Measurements from ENCODE around the gene MRAS.
"Not testable (repeated sequence)": the region's sequence is repeated elsewhere in the genome, so short reads cannot be mapped to it uniquely, and the experiment has no call there.

The MRAS gene

GRCh38 chr3:138367911-138368310, 19.5 kb downstream of the MRAS start:
- no peak for DNase-seq

- DNase-seq = no peak
These were observed 20.9 kb downstream of the MRAS start for GRCh38 chr3:138369151-138369900.

- DNase-seq = no peak
These were observed 21.9 kb downstream of the MRAS start for GRCh38 chr3:138370321-138370720.

DNA sequence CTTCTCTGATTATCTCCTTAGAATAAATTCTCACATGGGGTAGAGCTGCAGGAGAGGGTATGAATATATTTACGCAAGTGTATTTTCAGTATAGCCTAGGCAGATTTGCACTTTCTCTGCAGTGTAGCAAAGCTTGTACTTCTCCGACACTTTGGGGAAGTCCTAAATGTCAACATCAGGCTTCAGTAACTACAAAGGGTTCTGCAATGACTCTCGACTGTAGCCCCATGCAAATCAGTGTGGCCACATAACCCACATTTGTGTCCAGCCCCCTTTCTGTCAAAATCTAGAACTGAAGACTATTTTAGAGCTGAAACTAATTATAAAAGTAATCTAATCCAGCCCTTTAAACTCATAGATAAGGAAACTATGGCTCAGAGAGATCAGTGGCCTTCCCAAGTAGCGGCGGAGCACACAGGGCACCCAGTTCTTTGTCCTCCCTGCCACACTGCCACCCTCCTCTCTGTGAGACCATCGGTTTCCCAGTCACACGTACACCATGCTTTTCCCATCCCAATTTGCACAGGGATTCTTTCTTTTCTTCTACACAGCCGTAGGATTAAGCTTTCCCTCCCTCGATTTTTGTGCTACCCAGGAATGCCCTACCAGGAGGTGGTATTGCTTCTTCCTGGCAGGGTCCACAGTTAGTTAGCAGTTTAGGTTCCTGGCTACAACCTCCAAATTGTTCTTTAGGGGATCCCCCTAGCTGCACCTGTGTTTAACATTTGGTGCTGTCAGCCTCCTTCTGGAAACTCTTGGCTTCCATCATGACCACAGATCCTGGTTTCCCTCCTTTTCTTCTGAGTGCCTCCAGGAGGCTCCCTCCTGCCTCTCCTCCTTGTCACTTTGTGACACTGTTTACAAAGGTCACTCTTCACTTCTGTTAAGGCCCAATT, 22.9 kb downstream of the MRAS start:
- no peak for DNase-seq

GRCh38 chr3:138373087-138373735, 24.8 kb downstream of the MRAS start:
- no peak for DNase-seq

DNA sequence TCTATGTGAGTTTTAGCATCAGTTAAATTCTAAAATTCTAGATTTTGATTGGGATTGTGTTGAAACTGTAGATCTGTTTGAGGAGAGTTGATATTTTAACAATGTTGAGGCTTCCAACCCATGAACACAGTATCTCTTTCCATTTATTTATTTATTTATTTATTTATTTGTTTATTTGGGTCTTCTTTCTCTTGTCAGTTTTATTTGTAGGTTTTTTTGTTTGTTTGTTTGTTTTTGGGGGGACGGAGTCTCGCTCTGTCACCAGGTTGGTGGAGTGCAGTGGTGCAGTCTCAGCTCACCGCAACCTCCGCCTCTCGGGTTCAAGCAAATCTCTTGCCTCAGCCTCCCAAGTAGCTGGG, 25.3 kb downstream of the MRAS start:
- no peak for DNase-seq

DNA sequence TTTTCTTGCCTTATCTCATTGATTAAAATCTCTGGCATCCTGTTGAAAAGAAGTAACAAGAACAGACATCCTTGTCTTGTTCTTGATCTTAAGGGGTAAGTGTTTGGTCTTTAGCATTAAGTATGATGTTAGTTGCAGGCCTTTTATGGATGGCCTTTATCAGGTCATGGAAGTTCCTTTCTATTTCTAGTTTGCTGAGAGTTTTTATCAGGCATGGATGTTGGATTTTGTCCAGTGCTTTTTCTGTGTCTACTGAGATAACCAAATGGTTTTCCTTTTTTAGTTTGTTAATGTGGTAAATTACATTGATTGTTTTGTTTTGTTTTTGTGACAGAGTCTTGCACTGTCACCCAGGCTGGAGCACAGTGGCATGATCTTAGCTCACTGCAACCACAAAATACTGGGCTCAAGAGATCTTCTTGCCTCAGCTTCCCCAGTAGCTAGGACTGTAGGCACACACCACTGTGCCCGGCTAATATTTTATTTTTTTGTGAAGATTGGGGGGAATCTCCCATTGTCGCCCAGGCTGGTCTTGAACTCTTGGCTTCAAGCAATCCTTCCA, 26.3 kb downstream of the MRAS start:
- DNase-seq = no peak

DNA sequence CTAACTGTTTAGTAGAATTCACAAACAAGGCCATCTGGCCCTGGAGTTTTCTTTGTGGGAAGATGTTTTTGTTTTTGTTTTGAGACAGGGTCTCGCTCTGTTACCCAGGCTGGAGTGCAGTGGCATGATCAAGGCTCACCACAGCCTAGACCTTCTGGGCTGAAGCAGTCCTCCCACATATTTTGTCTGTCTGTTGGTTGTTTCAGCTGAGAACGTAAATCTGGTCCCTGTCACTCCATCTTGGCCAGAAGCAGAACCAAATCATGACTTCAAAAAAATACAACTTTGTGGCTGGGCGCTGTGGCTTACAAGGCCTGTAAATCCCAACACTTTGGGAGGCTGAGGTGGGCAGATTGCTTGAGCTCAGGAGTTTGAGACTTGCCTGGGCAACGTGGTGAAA, 27.1 kb downstream of the MRAS start:
- DNase-seq = no peak

- DNase-seq = no peak
These were observed 28.3 kb downstream of the MRAS start for GRCh38 chr3:138376663-138377062.

DNA sequence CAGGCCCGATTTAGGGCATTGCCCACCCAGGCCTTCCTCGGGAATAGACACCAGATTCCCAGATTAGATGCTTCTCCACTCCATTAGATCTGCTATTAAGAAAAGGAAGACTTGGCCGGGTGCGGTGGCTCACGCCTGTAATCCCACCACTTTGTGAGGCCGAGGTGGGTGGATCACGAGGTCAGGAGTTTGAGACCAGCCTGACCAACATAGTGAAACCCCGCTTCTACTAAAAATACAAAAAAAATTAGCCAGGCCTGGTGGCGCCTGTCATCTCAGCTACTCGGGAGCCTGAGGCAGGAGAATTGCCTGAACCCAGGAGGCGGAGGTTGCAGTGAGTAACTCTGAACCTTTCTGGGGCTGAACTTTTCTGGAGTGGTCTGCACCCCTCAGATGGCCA, 28.8 kb downstream of the MRAS start:
- DNase-seq = not testable (repeated sequence)

- no peak for DNase-seq
These were observed 29.4 kb downstream of the MRAS start for GRCh38 chr3:138377804-138378203.

DNA sequence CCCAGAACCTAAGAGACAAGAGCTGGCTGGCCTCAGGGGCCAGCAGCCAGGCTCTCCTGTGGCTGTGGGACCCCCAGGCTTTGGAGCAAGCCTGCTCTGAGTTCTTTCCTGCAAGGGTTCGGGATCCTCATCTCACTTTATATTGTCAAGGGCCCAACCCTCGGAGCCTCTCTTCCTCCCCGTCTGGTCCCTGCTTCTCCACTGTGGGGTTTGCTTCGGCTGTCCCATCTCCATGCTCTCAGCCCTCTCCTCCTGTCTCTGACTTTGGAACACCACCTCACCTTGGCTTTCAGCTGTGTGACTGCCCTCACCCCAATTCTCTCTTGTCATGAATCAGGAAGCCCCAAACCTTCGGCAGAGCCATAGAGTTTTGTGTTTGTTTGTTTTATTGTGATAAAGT, 30.0 kb downstream of the MRAS start:
- no peak for DNase-seq

- DNase-seq = no peak
These were observed 30.6 kb downstream of the MRAS start for GRCh38 chr3:138378990-138379389.

DNA sequence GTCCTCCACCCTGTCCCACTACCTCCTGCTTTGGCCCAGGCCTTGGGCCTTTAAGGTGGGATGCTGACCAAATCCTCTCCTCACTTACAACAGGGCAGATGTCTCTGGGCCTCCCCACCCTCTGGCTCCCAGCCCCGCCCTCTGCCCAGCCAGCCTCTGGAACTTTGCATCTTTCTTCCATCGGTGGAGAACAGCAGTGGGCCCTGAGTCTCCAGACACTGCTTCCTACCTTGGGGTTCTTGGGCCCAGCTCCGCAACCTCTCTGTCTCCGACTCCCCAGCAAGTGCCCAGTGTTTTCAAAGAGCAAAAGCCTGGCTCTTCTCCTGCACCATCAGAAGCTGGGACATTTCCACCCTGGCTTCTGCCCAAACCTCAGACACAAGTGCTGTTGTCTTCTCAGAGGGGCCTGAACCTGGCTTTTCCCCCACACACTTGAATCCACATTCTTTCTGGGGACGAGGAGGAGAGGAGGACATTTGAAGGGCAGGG, 33.1 kb downstream of the MRAS start:
- DNase-seq = no peak

DNA sequence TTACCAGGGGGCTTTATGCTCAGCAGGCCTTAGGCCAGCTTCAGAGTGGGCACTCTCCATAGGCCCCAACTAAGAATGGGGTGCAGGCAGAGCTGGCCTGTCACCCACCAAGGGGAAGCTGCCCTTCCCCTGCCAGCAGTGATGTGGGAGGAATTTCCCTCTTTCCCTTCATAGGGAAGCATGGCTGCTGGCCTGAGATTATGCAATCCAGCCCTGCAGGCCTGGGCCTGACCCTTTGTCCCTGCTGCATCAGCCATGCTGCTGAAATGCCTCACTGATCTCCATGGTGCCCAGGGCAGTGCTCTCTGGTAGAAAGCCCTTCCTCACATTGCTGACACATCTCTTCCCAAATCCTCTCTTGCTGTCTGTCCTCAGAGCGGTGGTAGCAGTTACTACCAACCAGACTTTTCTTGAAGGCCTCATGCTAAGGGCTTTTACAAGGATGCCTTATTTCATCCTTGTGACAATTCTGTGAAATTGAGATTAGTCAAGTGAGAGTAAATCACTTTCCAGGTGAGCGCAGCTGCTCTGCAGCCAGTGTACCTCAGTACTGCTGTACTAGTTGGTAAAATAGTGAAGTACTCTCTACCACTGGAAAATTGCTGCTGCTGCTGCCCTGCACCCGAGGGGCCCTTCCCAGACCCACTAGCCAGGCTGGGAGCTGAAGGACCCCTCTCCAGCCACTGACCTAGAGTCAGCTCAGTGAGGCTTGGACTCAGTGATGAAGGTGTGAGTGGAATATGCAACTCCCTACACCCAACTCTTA, 33.8 kb downstream of the MRAS start:
- DNase-seq = no peak

- DNase-seq = no peak
These were observed 35.5 kb downstream of the MRAS start for GRCh38 chr3:138383715-138384465.

DNA sequence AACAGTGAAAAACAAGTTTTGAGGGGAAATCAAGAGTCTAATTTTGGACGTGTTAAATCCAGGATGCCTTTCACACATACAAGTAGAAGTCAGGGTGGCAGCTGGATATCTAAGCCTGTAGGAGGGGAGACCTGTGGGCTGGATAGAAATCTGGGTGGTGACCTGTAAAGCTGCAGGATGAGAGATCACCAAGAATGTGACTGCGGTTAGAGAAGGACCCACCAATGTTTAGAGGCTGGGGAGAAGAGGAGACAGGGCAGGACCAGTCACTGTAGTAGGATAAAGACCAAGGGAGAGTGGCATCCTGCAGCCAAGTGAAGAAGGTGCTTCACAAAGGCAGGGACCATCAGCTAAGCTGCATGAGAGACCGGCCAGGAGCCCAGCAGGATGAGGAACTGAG, 36.2 kb downstream of the MRAS start:
- DNase-seq = no peak

GRCh38 chr3:138384976-138385375, 36.6 kb downstream of the MRAS start:
- DNase-seq = no peak

- no peak for DNase-seq
These were observed 40.8 kb downstream of the MRAS start for GRCh38 chr3:138389144-138389601.

- DNase-seq = no peak
These were observed 41.6 kb downstream of the MRAS start for GRCh38 chr3:138389841-138390581.

DNA sequence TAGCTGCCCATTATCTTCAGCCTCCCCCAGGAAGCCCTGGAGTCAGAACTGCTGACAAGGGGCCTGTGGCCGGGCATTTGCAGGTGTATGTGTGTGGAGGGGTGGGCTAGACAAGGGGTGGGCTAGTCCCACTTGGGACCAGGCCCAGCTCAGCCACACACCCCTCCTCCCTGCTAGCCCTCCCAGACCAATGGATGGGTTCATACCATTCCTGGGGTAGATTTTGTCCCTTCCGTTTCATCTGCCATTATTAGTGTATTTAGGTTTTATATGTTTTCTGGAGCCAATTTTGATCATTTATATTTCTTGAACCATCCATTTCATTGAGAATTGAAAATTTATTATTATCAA, 42.2 kb downstream of the MRAS start:
- DNase-seq = no peak
